H9 (cell line): Measurements from ENCODE around the gene PLA1A. TPM values are rescaled to one million over a fixed set of nuclear protein-coding genes. Genes with fewer than 3 reads are reported as not detected.

Source experiments
- DNase-seq: peaks from one replicate; pipeline ENCODE4 v3.0.0-alpha.2; 2017
- H2AFZ ChIP-seq: one replicate; pipeline ENCODE4 v1.6.1; 2013; ENCODE audit warnings: mild to moderate bottlenecking, low read length, control low read depth, moderate library complexity
- H2AK5ac ChIP-seq: 2 replicates; pipeline ENCODE4 v1.6.1; 2013; ENCODE audit warnings: low read length, control low read depth, mixed read lengths; ENCODE audit not compliant: insufficient read length
- H2BK120ac ChIP-seq: one replicate; pipeline ENCODE4 v1.6.1; 2013; ENCODE audit warnings: low read depth, mild to moderate bottlenecking, low read length, control low read depth, inconsistent platforms; ENCODE audit not compliant: poor library complexity, severe bottlenecking
- H2BK12ac ChIP-seq: 2 replicates; pipeline ENCODE4 v1.6.1; 2013; ENCODE audit warnings: low read length, control low read depth, mixed read lengths, low read depth; ENCODE audit not compliant: insufficient read length
- H2BK15ac ChIP-seq: 2 replicates; pipeline ENCODE4 v1.6.1; 2013; ENCODE audit warnings: low read depth, low read length, control low read depth
- H2BK20ac ChIP-seq: one replicate; pipeline ENCODE4 v1.6.1; 2013; ENCODE audit warnings: low read depth, mild to moderate bottlenecking, low read length, control low read depth, inconsistent platforms; ENCODE audit not compliant: poor library complexity, severe bottlenecking
- H2BK5ac ChIP-seq: 2 replicates; pipeline ENCODE4 v1.6.1; 2013; ENCODE audit warnings: low read length, control low read depth, mixed read lengths; ENCODE audit not compliant: insufficient read length
- H3K14ac ChIP-seq: 2 replicates; pipeline ENCODE4 v1.6.1; 2013; ENCODE audit warnings: low read length, control low read depth; ENCODE audit not compliant: insufficient read depth
- H3K18ac ChIP-seq: 2 replicates; pipeline ENCODE4 v1.6.1; 2013; ENCODE audit warnings: low read depth, mild to moderate bottlenecking, mixed read lengths, low read length, control low read depth; ENCODE audit not compliant: insufficient read length
- H3K23ac ChIP-seq: 2 replicates; pipeline ENCODE4 v1.6.1; 2013; ENCODE audit warnings: low read length, control low read depth, mixed read lengths, low read depth; ENCODE audit not compliant: insufficient read length
- H3K23me2 ChIP-seq: 2 replicates; pipeline ENCODE4 v1.6.1; 2013; ENCODE audit warnings: low read depth, mild to moderate bottlenecking, mixed read lengths, low read length, control low read depth; ENCODE audit not compliant: insufficient read length, poor library complexity, severe bottlenecking
- H3K27ac ChIP-seq: 2 replicates; pipeline ENCODE4 v1.5.1; 2013; ENCODE audit warnings: low read length, control low read depth, mixed read lengths, low read depth; ENCODE audit not compliant: insufficient read length
- H3K27me3 ChIP-seq: 2 replicates; pipeline ENCODE4 v1.6.1; 2013; ENCODE audit warnings: low read length, control low read depth, inconsistent platforms; ENCODE audit not compliant: insufficient read depth
- H3K4ac ChIP-seq: 2 replicates; pipeline ENCODE4 v1.6.1; 2013; ENCODE audit warnings: low read depth, mild to moderate bottlenecking, control low read depth, inconsistent platforms, low read length, moderate library complexity
- H3K4me1 ChIP-seq: 2 replicates; pipeline ENCODE4 v1.6.1; 2013; ENCODE audit warnings: low read length, control low read depth, inconsistent platforms; ENCODE audit not compliant: insufficient read depth
- H3K4me2 ChIP-seq: 2 replicates; pipeline ENCODE4 v1.6.1; 2013; ENCODE audit warnings: low read length, control low read depth, mixed read lengths; ENCODE audit not compliant: insufficient read length, insufficient read depth
- H3K56ac ChIP-seq: 2 replicates; pipeline ENCODE4 v1.6.1; 2013; ENCODE audit warnings: low read depth, mild to moderate bottlenecking, mixed read lengths, low read length, control low read depth; ENCODE audit not compliant: insufficient read length
- H3K79me1 ChIP-seq: 2 replicates; pipeline ENCODE4 v1.6.1; 2013; ENCODE audit warnings: low read depth, mild to moderate bottlenecking, moderate library complexity, low read length, control low read depth, inconsistent platforms; ENCODE audit not compliant: insufficient read depth, poor library complexity, severe bottlenecking
- H3K79me2 ChIP-seq: 2 replicates; pipeline ENCODE4 v1.6.1; 2013; ENCODE audit warnings: low read length, control low read depth, inconsistent platforms; ENCODE audit not compliant: insufficient read depth
- H3K9ac ChIP-seq: 2 replicates; pipeline ENCODE4 v1.6.1; 2013; ENCODE audit warnings: low read length, control low read depth, mixed read lengths; ENCODE audit not compliant: insufficient read length; ENCODE audit errors: extremely low read depth
- H3K9me3 ChIP-seq: one replicate; pipeline ENCODE4 v1.6.1; 2013; ENCODE audit warnings: low read depth, low read length, inconsistent platforms; ENCODE audit not compliant: control insufficient read depth
- H3T11ph ChIP-seq: one replicate; pipeline ENCODE4 v1.6.1; 2013; ENCODE audit warnings: mild to moderate bottlenecking, low read length, control low read depth, inconsistent platforms
- H4K20me1 ChIP-seq: one replicate; pipeline ENCODE4 v1.6.1; 2013; ENCODE audit not compliant: control insufficient read depth, insufficient read length, insufficient read depth
- H4K5ac ChIP-seq: 2 replicates; pipeline ENCODE4 v1.6.1; 2013; ENCODE audit warnings: low read depth, mild to moderate bottlenecking, mixed read lengths, low read length, control low read depth; ENCODE audit not compliant: insufficient read length
- H4K8ac ChIP-seq: replicated peaks from 2 replicates; pipeline ENCODE4 v1.6.1; 2013; ENCODE audit warnings: low read length, control low read depth, mixed read lengths, low read depth; ENCODE audit not compliant: insufficient read length
- H4K91ac ChIP-seq: 2 replicates; pipeline ENCODE4 v1.6.1; 2013; ENCODE audit warnings: low read depth, mild to moderate bottlenecking, moderate library complexity, mixed read lengths, low read length, control low read depth; ENCODE audit not compliant: insufficient read length
- H3K27ac Mint-ChIP-seq, 3 experiments: 2 replicates in 2 of 3; 3 replicates in 1 of 3; pipeline ENCODE4 v1.8.0; 2020 to 2021; ENCODE audit warnings: mixed read lengths in 3 of 3, mild to moderate bottlenecking in 1 of 3, moderate library complexity in 1 of 3
- H3K27me3 Mint-ChIP-seq: 2 replicates; pipeline ENCODE4 v1.8.0; 2021; ENCODE audit warnings: low read depth, mild to moderate bottlenecking, moderate library complexity, mixed read lengths
- H3K36me3 Mint-ChIP-seq, 3 experiments: 2 replicates in 2 of 3; 3 replicates in 1 of 3; pipeline ENCODE4 v1.8.0; 2020 to 2021; ENCODE audit warnings: low read depth in 3 of 3, mixed read lengths in 3 of 3; ENCODE audit not compliant: insufficient read depth in 1 of 3
- H3K4me1 Mint-ChIP-seq, 2 experiments: 2 replicates each; pipeline ENCODE4 v1.8.0; 2020; ENCODE audit warnings: mixed read lengths in 2 of 2
- H3K4me3 Mint-ChIP-seq, 2 experiments: 2 replicates in 1 of 2; 3 replicates in 1 of 2; pipeline ENCODE4 v1.8.0; 2020 to 2021; ENCODE audit warnings: mild to moderate bottlenecking in 2 of 2, mixed read lengths in 2 of 2, moderate library complexity in 1 of 2
- H3K9me3 Mint-ChIP-seq, 2 experiments: 2 replicates in 1 of 2; 3 replicates in 1 of 2; pipeline ENCODE4 v1.8.0; 2020; ENCODE audit warnings: mild to moderate bottlenecking in 2 of 2, mixed read lengths in 2 of 2, moderate library complexity in 1 of 2
- CTCF ChIP-seq: fragments of 200-600 bp; sonication (generic); conservative IDR thresholded peaks from 3 replicates; pipeline ENCODE4 v1.8.0; 2021; ENCODE audit warnings: antibody characterized with exemption, mild to moderate bottlenecking
- WGBS: extraction: QIAGEN DNeasy Blood & Tissue Kit; methylation state at CpG from one replicate; pipeline ENCODE4 v1.1.7; 2013; ENCODE audit warnings: missing lambda C conversion rate, low lambda C conversion rate, mixed read lengths; ENCODE audit not compliant: insufficient read length; ENCODE audit errors: extremely low coverage; 5-methylcytosine and 5-hydroxymethylcytosine counted together
- total RNA-seq: library from RNA; stranded (reverse); gene quantifications from 2 replicates; pipeline ENCODE4 v1.2.1, GENCODE V29; 2021

PLA1A gene
- total RNA-seq, 1 experiment from 2014 or later = not detected

- Histone ChIP-seq H3K4ac (no peak overlapping the region), H2BK5ac (no peak overlapping the region), H2BK20ac (no peak overlapping the region), H3K18ac (no peak overlapping the region), H3K23ac (no peak overlapping the region), H2BK120ac (no peak overlapping the region), H3K27me3 (no peaks in the 10 kb centered on the region), H4K8ac (no peak overlapping the region), H3K9ac (no peak overlapping the region), H3K4me1 (0 out of 2 replicates have a peak, but pooled peaks cover 2% of the 10 kb centered on the region), H3K27ac (no peak overlapping the region), H3K14ac (no peak overlapping the region), H3T11ph (no peak overlapping the region), H4K5ac (no peak overlapping the region), H4K20me1 (no peaks in the 10 kb centered on the region), H2AK5ac (no peak overlapping the region), H3K4me2 (no peak overlapping the region), H3K79me2 (no peaks in the 10 kb centered on the region), H3K79me1 (no peaks in the 10 kb centered on the region), H4K91ac (no peak overlapping the region), H3K56ac (no peak overlapping the region), H3K9me3 (no peaks in the 10 kb centered on the region), H2BK15ac (no peak overlapping the region), H2AFZ (no peak overlapping the region), H3K23me2 (no peaks in the 10 kb centered on the region), H2BK12ac (no peak overlapping the region)
- no CpG with 5 or more reads among the region's 6 CpGs for WGBS
- no peak overlapping the region for H3K4me3 Mint-ChIP-seq
- H3K4me1 Mint-ChIP-seq = peaks cover 0 to 9% of the 10 kb centered on the region in 2 experiments; a peak in 1 of 4 replicates
- no peak for TF ChIP-seq CTCF
- H3K36me3 Mint-ChIP-seq = peaks cover 0 to 15% (median 13%) of the 10 kb centered on the region in 3 experiments; a peak in 5 of 7 replicates
- no peaks in the 10 kb centered on the region for H3K27me3 Mint-ChIP-seq
- DNase-seq = no peak
- no peak overlapping the region for H3K27ac Mint-ChIP-seq
- no peaks in the 10 kb centered on the region for H3K9me3 Mint-ChIP-seq
Observed at GRCh38 chr3:119665954-119666559, 68.4 kb downstream of the PLA1A start.
